SK-N-MC (cell line): ENCODE data around the gene PTBP2.

ENCODE experiments used
- EZH2 ChIP-seq: fragments of 200-600 bp; sonication (generic); IDR thresholded peaks from one replicate; pipeline ENCODE4 v1.6.1; 2017; ENCODE audit warnings: antibody characterized with exemption
- FOXP2 ChIP-seq: optimal IDR thresholded peaks from 2 replicates; pipeline ENCODE3; 2011; ENCODE audit warnings: mild to moderate bottlenecking, moderate library complexity; ENCODE audit not compliant: insufficient read depth; ENCODE audit errors: extremely low read length, control extremely low read depth
- POLR2AphosphoS5 ChIP-seq: IDR thresholded peaks from 2 replicates; pipeline ENCODE4 v1.6.1; 2012; ENCODE audit warnings: mild to moderate bottlenecking, low read depth, low read length, borderline replicate concordance

DNA sequence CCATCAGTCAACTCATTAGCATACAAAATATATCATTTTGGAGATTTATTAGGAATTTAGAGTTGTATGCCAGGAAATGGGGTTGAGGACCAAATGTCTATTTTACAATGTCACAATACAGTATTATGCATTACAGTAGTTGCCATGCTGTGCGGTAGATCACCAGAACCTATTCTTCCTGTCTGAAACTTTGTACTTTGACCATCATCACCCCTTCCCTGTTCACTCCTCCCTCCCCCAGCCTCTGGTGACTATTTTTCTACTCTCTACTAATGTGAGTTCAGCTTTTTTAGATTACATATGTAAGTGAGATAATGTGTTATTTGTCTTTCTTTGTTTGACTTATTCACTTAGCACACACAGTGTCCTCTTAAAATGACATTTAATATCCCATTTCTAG, 50.8 kb downstream of the PTBP2 start:
- TF ChIP-seq EZH2 (no peak), POLR2AphosphoS5 (no peak), FOXP2 (no peak)
